HG03045 (cell line): Measurements from ENCODE around the gene ARID2.

Source experiments
- ATAC-seq: cut with Tn5 transposase; IDR thresholded peaks from one replicate; pipeline ENCODE4 v1.9.1; 2021; ENCODE audit warnings: mild to moderate bottlenecking, moderate library complexity; ENCODE audit not compliant: unreplicated experiment

Gene ARID2

DNA sequence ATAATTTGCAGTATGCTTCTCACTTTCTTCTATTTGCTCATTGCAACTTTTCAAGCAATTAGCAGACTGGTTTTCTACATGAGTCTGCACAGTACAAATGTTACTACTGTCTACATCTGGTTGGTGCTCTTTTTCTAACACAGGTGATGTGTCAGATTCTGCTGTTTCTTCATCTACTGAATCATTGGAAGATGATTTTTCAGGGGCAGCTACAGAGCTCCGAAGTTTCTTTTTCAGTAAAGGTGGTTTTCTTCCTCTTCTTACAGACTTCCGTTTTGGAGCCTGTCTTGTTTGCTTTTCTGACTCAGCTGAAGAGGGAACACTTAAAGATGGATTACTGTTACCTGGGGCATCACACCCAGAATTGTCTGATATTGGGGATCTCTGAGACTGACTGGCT, 198.8 kb downstream of the ARID2 start:
- ATAC-seq = no peak

DNA sequence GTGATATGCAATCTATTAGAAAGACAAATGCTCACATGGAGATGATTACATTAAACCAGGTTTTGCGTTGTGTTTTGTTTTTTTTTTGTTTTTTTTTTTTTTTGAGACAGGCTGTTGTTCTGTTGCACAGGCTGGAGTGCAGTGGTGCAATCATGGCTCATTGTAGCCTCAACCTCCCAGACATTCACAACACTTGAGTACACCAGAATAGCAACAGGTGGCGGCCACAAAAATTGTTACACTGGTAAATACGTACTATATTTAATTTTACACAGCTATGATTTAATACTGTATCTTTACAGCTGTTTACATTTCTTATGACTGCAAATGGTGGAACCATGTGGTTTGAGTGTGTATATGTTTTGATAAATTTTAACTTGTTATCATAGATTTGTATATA, 200.9 kb downstream of the ARID2 start:
- ATAC-seq = no peak

GRCh38 chr12:45933504-45933903, 204.0 kb downstream of the ARID2 start:
- ATAC-seq = no peak

DNA sequence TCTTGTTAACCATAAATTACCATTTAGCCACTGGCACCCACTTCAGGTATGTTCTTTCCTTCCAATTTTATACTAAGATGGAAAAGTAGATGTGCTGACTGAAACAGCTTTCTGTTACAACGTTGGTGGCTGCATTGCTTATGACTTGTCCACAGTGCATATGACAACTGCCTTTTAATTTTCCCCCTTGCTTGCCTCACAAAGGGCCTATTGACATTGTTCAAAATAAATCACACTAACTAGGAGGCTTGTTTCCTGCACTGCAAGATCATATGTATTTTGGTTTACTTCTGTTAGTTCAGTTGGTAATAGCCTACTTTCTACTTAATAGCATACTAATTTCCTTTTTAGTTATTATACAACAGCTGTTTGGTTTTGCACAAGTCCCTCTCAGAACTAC, 205.4 kb downstream of the ARID2 start:
- no peak for ATAC-seq

DNA sequence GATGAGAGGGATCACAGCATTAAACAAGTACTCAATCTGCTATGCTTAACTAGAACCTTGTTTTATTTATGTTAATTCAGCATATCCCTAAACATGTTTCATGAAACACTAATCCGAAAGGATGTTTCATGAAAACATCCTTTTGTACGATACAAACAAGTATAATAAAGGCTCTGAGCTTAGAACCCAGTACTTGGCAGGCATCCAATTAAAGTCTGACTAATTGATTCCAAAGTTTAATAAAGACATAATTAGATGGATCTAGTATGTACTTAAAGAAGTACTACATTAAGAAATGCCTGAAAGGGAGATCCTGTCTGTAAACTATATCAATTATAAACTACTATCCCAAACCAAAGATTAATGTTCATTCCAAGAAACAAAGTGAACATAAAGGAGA, 209.1 kb downstream of the ARID2 start:
- ATAC-seq = no peak

DNA sequence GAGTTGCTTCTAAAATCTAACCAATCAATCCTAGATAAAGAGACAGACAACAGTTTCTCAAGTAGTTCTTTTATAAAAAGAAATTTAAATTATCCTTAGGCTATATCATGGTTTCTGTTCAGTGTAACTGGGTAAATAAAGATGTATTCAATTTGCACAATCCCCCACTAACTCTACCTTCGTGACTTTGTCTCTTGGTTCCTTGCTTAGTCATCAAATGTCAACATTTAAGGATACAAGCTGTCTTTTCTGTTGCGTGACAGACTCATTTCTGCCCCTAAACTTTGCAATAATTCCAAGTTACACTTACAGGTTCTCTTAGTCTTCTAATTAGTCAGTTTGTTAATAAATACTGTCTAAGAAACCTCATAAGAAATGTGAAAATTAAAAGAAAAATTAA, 210.3 kb downstream of the ARID2 start:
- no peak for ATAC-seq

DNA sequence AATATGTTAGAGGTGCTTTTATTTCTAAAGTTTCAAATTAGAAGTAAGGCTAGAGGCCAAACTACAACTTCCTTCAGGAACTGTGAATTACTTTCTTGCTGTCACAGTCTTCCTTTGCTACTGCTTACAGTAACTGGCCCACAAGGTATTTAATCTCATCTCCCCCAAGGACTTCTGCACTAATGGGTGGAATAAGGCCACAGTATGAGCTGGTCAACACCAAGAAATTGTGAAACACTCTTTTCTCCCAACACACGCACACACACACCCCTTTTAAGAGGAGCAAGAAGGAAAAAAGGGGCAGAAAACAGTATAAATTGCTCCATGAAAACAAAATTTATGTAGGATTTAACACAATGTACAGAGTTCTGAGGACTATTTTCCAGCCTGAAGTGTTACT, 215.3 kb downstream of the ARID2 start:
- ATAC-seq = no peak

- ATAC-seq = no peak
Observed at GRCh38 chr12:45946435-45946834, 216.9 kb downstream of the ARID2 start.

GRCh38 chr12:45948546-45948945, 219.0 kb downstream of the ARID2 start:
- ATAC-seq = no peak
